T-helper 1 cell (primary cell): ENCODE measurements around the gene RAB25.

ENCODE experiments used
- DNase-seq, 5 donors: peaks; one replicate each; pipeline ENCODE4 v3.0.0-alpha.2; 2012 to 2020

Gene RAB25

GRCh38 chr1:156118177-156118868 lies 57.4 kb downstream of the RAB25 start:
- no peak for DNase-seq

- DNase-seq = peak in 2 of 5 donors; percentile 26 to 29
Measured at GRCh38 chr1:156119503-156120209, 58.7 kb downstream of the RAB25 start.
